GM10266 (cell line): ENCODE data around the gene CLCNKA.
"Not testable (repeated sequence)": the region's sequence is repeated elsewhere in the genome, so short reads cannot be mapped to it uniquely, and the experiment has no call there.

Experiments used
- DNase-seq: peaks from one replicate; pipeline ENCODE4 v3.0.0; 2012; ENCODE audit errors: extremely low spot score
- CTCF ChIP-seq: IDR thresholded peaks from 2 replicates; pipeline ENCODE4 v1.5.1; 2012; ENCODE audit warnings: mild to moderate bottlenecking, low read depth; ENCODE audit not compliant: control insufficient read depth, insufficient read depth; ENCODE audit errors: missing control alignments

CLCNKA gene

GRCh38 chr1:16029288-16029687 lies 7.5 kb downstream of the CLCNKA start:
- DNase-seq, result no peak
- TF ChIP-seq CTCF, result no peak

GRCh38 chr1:16031551-16031950 lies 9.7 kb downstream of the CLCNKA start:
- no peak for TF ChIP-seq CTCF
- DNase-seq, result no peak

- TF ChIP-seq CTCF, result peak; percentile 98
Measured at GRCh38 chr1:16032388-16033102, 10.7 kb downstream of the CLCNKA start.

GRCh38 chr1:16033103-16033632 lies 11.3 kb downstream of the CLCNKA start:
- not testable (repeated sequence) for DNase-seq

More at GRCh38 chr1:16032388-16033102, 10.7 kb downstream of the CLCNKA start:
- peak; percentile 92 for DNase-seq

GRCh38 chr1:16036461-16036860 lies 14.6 kb downstream of the CLCNKA start:
- not testable (repeated sequence) for DNase-seq

- TF ChIP-seq CTCF, result no peak
- DNase-seq, result no peak
Measured at GRCh38 chr1:16038620-16038912, 16.7 kb downstream of the CLCNKA start.

- DNase-seq, result not testable (repeated sequence)
Measured at GRCh38 chr1:16039871-16040270, 18.0 kb downstream of the CLCNKA start.

GRCh38 chr1:16041200-16041599 lies 19.4 kb downstream of the CLCNKA start:
- no peak for DNase-seq
- no peak for TF ChIP-seq CTCF

GRCh38 chr1:16042096-16042495 lies 20.3 kb downstream of the CLCNKA start:
- TF ChIP-seq CTCF, result peak; percentile 5
- DNase-seq, result no peak

- DNase-seq, result not testable (repeated sequence)
Measured at GRCh38 chr1:16042654-16043053, 20.8 kb downstream of the CLCNKA start.
